Ectodermal cell (in vitro differentiated cells): ENCODE results near the gene S100A11.

ENCODE experiments used
- H3K27ac ChIP-seq: 2 replicates; pipeline ENCODE4 v1.7.0; 2013; ENCODE audit warnings: mild to moderate bottlenecking, low read depth, low read length; ENCODE audit not compliant: insufficient read depth, poor library complexity, severe bottlenecking
- H3K27me3 ChIP-seq: 2 replicates; pipeline ENCODE4 v1.7.0; 2013; ENCODE audit warnings: mild to moderate bottlenecking, low read length; ENCODE audit not compliant: insufficient read depth, control insufficient read depth, poor library complexity, severe bottlenecking
- H3K36me3 ChIP-seq: one replicate; pipeline ENCODE4 v1.7.0; 2013; ENCODE audit warnings: low read length; ENCODE audit not compliant: control insufficient read depth, insufficient read depth
- H3K4me1 ChIP-seq: one replicate; pipeline ENCODE4 v1.7.0; 2013; ENCODE audit warnings: low read length; ENCODE audit not compliant: control insufficient read depth, insufficient read depth
- H3K4me3 ChIP-seq: 2 replicates; pipeline ENCODE4 v1.7.0; 2013; ENCODE audit warnings: low read depth, low read length, control low read depth; ENCODE audit not compliant: insufficient read depth
- H3K9me3 ChIP-seq: 2 replicates; pipeline ENCODE4 v1.7.0; 2013; ENCODE audit warnings: mild to moderate bottlenecking, low read length, moderate library complexity; ENCODE audit not compliant: control insufficient read depth
- WGBS, 2 experiments: methylation state at CpG; one replicate each; pipeline ENCODE4 v1.1.7; 2013; ENCODE audit warnings: missing lambda C conversion rate in 2 of 2; 5-methylcytosine and 5-hydroxymethylcytosine counted together

S100A11 gene

DNA sequence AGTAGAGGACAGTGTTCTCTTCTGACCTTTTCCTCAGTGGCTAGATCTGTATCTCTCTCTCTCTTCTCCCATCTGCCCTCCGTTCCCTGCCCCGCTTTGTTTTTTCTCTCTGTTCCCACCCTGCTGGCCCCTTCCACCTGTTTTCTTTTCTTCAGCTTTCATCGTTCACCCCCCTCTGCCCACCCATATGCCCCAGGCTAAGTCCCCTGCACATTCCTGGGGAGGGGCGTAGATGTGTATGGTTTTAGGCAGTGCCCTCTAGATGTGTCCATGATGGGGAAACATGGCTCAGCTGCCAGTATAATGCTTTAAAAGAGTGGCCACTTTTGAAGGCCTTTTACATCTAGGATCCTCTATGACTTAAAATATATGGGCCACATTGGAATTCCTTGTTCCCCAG lies 13.6 kb downstream of the S100A11 start:
- 89 to 91% methylated on average over 4 of the region's 4 CpGs for WGBS, 2 experiments
- Histone ChIP-seq H3K4me1 (peaks cover 6% of the 10 kb centered on the region), H3K4me3 (no peak overlapping the region), H3K36me3 (no peaks in the 10 kb centered on the region), H3K9me3 (no peaks in the 10 kb centered on the region), H3K27me3 (peaks cover 16% of the 10 kb centered on the region), H3K27ac (no peak overlapping the region)

- 93 to 95% methylated on average over 3 of the region's 3 CpGs for WGBS, 2 experiments
- H3K9me3 ChIP-seq = no peaks in the 10 kb centered on the region
- peaks cover 6% of the 10 kb centered on the region for H3K4me1 ChIP-seq
- no peak overlapping the region for H3K4me3 ChIP-seq
- no peaks in the 10 kb centered on the region for H3K36me3 ChIP-seq
- H3K27ac ChIP-seq = no peak overlapping the region
- peaks cover 16% of the 10 kb centered on the region for H3K27me3 ChIP-seq
These were observed 14.3 kb downstream of the S100A11 start for GRCh38 chr1:152022474-152022873.

- peaks cover 16% of the 10 kb centered on the region for H3K27me3 ChIP-seq
- no peak overlapping the region for H3K27ac ChIP-seq
- H3K4me3 ChIP-seq = no peak overlapping the region
- no peaks in the 10 kb centered on the region for H3K9me3 ChIP-seq
- no peaks in the 10 kb centered on the region for H3K36me3 ChIP-seq
- WGBS, 2 experiments = 81 to 87% methylated on average over 7 of the region's 7 CpGs
- H3K4me1 ChIP-seq = peaks cover 6% of the 10 kb centered on the region
These were observed 15.2 kb downstream of the S100A11 start for GRCh38 chr1:152021569-152021968.

GRCh38 chr1:152020849-152021248 lies 16.0 kb downstream of the S100A11 start:
- 92 to 97% methylated on average over 3 of the region's 3 CpGs for WGBS, 2 experiments
- peaks cover 16% of the 10 kb centered on the region for H3K27me3 ChIP-seq
- H3K4me3 ChIP-seq = no peak overlapping the region
- no peaks in the 10 kb centered on the region for H3K36me3 ChIP-seq
- peaks cover 6% of the 10 kb centered on the region for H3K4me1 ChIP-seq
- no peak overlapping the region for H3K27ac ChIP-seq
- no peaks in the 10 kb centered on the region for H3K9me3 ChIP-seq

DNA sequence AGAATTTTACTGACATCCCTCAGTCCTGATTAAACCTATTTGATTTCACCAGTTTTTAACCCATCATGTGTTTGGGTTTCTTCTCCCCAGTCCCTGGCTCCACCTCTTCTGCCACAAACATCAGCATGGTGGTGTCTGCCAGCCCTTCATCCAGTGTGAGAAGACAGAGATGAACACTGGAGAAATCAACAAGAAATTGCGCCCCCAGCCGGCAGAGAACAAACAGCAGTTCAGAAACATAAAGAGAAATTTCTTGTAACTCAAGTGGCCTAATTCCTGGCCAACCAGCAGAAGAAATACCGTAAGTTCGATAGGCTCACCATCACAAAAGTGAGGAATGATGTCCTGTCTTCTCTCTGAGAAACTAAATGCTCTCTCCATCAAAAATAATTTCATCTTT lies 18.3 kb downstream of the S100A11 start:
- WGBS, 2 experiments = 45 to 54% methylated on average over 4 of the region's 4 CpGs
- H3K9me3 ChIP-seq = no peaks in the 10 kb centered on the region
- H3K27ac ChIP-seq = no peak overlapping the region
- no peaks in the 10 kb centered on the region for H3K4me1 ChIP-seq
- peaks cover 10% of the 10 kb centered on the region for H3K27me3 ChIP-seq
- no peak overlapping the region for H3K4me3 ChIP-seq
- H3K36me3 ChIP-seq = no peaks in the 10 kb centered on the region

DNA sequence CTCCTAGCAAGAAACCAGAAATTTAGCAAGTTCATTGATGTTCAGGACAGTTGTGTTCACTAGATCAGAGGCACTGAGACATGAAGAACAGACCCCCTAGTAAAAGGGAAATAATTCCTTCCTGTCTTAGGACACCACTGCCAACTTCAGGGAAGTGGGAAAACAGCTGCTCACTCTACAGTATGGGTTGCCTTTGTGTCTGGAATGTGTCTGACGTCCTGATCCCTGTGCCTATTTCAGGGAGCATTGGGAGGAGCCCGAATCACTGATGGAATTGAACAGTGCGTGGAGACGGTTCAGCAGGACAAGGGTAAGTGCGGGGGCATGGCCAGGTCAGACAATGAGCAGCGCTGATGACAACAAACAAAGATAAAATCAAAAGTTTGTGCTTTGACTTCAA lies 21.0 kb downstream of the S100A11 start:
- Histone ChIP-seq H3K36me3 (no peaks in the 10 kb centered on the region), H3K4me3 (no peak overlapping the region), H3K9me3 (no peaks in the 10 kb centered on the region), H3K27ac (no peak overlapping the region), H3K27me3 (no peaks in the 10 kb centered on the region), H3K4me1 (no peaks in the 10 kb centered on the region)
- whole genome bisulfite sequencing, 2 experiments = 79 to 84% methylated on average over 6 of the region's 6 CpGs

DNA sequence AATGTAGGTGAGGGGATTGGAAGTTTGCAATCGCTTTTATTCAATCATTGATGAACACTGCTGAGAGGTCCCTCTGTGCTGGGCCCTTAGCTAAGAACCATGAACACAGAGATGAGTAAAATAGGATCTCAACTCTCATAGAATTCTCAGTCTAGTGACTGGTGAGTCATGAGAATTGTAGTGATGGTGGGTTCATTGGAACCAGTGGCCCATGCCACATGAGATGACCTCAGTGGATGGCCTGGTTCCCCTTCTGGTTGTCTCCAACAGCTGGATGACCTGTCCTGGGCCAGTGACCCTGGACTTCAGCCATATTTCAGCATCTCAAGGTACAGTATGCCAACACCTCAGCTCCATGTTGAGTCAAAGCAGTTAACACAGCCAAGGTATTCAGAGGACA lies 21.9 kb downstream of the S100A11 start:
- no peaks in the 10 kb centered on the region for H3K36me3 ChIP-seq
- no peaks in the 10 kb centered on the region for H3K27me3 ChIP-seq
- H3K4me3 ChIP-seq = no peak overlapping the region
- no peaks in the 10 kb centered on the region for H3K9me3 ChIP-seq
- no peaks in the 10 kb centered on the region for H3K4me1 ChIP-seq
- 88 to 90% methylated on average over 1 of the region's 1 CpG for WGBS, 2 experiments
- no peak overlapping the region for H3K27ac ChIP-seq

DNA sequence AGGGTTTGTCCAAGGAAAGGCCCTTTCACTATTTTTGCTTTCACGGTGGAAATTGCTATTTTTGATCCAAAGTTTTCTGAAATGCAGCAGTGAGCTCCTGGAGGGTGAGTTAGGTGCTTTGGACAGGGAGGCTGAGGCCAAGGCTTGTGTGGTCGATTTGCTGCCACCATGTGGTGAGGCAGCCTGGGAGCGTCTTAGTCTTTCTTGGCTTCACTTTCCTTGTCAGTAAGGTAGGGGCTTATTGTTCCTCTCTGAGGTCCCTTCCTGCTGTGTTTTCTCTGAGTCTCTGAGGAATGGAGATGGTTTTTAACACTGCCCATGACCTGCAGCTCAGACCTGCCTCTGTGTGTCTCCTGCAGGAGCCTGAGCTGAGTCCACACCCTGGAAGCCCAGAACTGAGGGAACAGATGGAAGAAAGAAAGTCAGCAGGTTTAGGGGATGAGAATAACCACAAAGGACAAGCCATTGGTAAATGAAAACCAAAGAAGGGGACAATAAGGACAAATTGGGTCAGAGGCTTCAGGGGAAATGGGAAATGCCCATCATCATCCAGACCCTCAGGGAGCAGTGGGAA lies 23.1 kb downstream of the S100A11 start:
- Histone ChIP-seq H3K27ac (no peak overlapping the region), H3K4me1 (no peaks in the 10 kb centered on the region), H3K27me3 (no peaks in the 10 kb centered on the region), H3K9me3 (no peaks in the 10 kb centered on the region), H3K36me3 (no peaks in the 10 kb centered on the region), H3K4me3 (no peak overlapping the region)
- WGBS, 2 experiments = 5 to 10% methylated on average over 3 of the region's 3 CpGs

DNA sequence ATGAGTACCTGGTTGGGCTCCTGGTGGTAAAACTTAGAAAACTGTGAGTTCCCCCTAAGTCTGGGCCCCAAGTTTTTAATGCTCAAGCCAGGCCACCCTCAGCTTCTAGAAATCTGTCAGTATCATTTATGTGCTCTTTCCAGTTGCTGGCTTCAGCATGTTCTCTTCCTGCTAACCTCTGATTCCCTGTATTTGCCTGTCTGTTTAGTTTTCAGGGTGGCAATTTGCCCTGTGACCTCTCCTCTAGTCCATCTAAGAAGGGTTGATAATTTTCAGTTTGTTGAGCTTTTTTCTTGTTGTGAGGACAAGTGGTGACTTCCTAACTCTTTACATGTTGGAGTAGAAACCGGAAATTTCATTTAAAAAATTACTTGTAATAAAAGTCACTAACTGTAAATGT lies 27.1 kb downstream of the S100A11 start:
- 100% methylated on average over 1 of the region's 1 CpG; no CpG with 5 or more reads in 1 of the 2 experiments for WGBS, 2 experiments
- no peak overlapping the region for H3K27ac ChIP-seq
- H3K4me3 ChIP-seq = no peak overlapping the region
- no peaks in the 10 kb centered on the region for H3K36me3 ChIP-seq
- no peaks in the 10 kb centered on the region for H3K4me1 ChIP-seq
- H3K27me3 ChIP-seq = no peaks in the 10 kb centered on the region
- H3K9me3 ChIP-seq = no peaks in the 10 kb centered on the region

GRCh38 chr1:152007047-152007446 lies 29.8 kb downstream of the S100A11 start:
- no peaks in the 10 kb centered on the region for H3K36me3 ChIP-seq
- peaks cover 5% of the 10 kb centered on the region for H3K27me3 ChIP-seq
- WGBS, 2 experiments = 85 to 95% methylated on average over 2 of the region's 2 CpGs
- H3K9me3 ChIP-seq = no peaks in the 10 kb centered on the region
- no peak overlapping the region for H3K4me3 ChIP-seq
- H3K4me1 ChIP-seq = no peaks in the 10 kb centered on the region
- H3K27ac ChIP-seq = no peak overlapping the region
